ENCODE measurements around the gene NAPSA. TPM values are rescaled to one million over a fixed set of nuclear protein-coding genes. Genes with fewer than 3 reads are reported as not detected.

The NAPSA gene
- total and polyA plus RNA-seq, 2 of the 8 experiments (the other 6 are each of a cell fraction or from before 2014, with no cell fraction given), result 0.71 to 0.73 TPM

DNA sequence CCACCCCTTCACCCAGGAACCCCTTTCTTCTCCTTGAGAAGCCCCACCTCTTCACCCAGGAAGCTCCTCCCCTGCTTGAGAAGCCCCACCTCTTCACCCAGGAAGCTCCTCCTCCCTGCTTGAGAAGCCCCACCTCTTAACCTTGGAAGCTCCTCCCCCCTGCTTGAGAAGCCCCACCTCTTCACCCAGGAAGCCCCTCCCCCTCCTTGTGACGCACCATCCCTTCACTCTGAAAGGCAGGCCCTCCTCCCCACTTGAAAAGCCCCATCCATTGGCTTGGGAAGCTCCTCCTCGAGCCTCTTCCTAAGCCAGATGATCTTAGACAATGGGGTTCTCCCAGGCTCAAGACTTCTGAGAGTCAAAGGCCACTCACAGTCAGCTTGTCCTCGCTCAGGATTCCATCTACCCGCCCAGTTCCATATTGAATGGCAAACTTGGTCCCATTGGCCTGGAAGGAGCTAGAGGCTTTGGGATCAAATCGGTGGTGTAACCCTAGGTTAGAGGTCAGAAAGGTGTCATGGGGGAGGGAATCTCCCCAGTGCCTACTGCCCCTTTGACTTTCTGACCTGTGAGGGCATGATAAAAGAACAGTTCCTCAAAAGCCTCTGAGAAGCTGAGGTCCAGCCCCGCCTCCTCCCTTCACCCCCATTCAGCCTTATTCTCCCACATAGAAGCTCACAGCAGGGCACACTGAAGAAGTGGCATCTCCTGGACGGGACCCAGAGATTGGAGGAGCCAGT lies 4.0 kb downstream of the NAPSA start:
- H2BK12ac ChIP-seq (ENCODE audit: low read depth, low read length), result no peak overlapping the region
- 85% methylated on average over 7 of the region's 7 CpGs; no CpG with 5 or more reads in 1 of the 2 experiments for WGBS, 2 experiments (ENCODE audit: extremely low coverage in 1 of 2, insufficient coverage in 1 of 2, insufficient read length in 1 of 2, insufficient replicate concordance in 2 of 2, low coverage in 1 of 2, low lambda C conversion rate in 2 of 2, missing lambda C conversion rate in 1 of 2)
- no peak overlapping the region for H3K18ac ChIP-seq (ENCODE audit: extremely low read depth, low read length)
- no peak overlapping the region for H4K91ac ChIP-seq (replicated peaks; ENCODE audit: insufficient read length, low read length)
- H3K9me3 ChIP-seq (ENCODE audit: insufficient read depth in 2 of 2, low read depth in 1 of 2, low read length in 1 of 2), result no peaks in the 10 kb centered on the region
- no peak overlapping the region for H2BK5ac ChIP-seq (ENCODE audit: low read depth, low read length)
- no peak overlapping the region for H4K5ac ChIP-seq (ENCODE audit: insufficient read length, low read depth, low read length)
- no peak overlapping the region for H3K4ac ChIP-seq (replicated peaks; ENCODE audit: insufficient read length, low read depth, low read length)
- no peak overlapping the region for H3K56ac ChIP-seq (replicated peaks; ENCODE audit: insufficient read length, low read depth, low read length)
- no peak overlapping the region for H3K27ac ChIP-seq (ENCODE audit: low read depth, low read length)
- H2BK15ac ChIP-seq (ENCODE audit: low read length), result no peak overlapping the region
- FAIRE-seq, result no peak
- H3K14ac ChIP-seq (ENCODE audit: insufficient read length), result no peak overlapping the region
- H3K79me2 ChIP-seq (ENCODE audit: control insufficient read depth in 1 of 2, insufficient read depth in 2 of 2, low read length in 2 of 2), result no peaks in the 10 kb centered on the region
- no peak overlapping the region for H3K4me2 ChIP-seq (ENCODE audit: insufficient read depth in 1 of 2, low read depth in 2 of 2, low read length in 2 of 2)
- H3K4me1 ChIP-seq (replicated peaks in 1 of 4; ENCODE audit: control insufficient read depth in 3 of 4, insufficient read depth in 4 of 4, low read length in 3 of 4), result peaks cover 0 to 2% (median 0%) of the 10 kb centered on the region in 4 experiments; a peak in 2 of 7 replicates
- H2AK5ac ChIP-seq (ENCODE audit: low read depth, low read length), result no peak overlapping the region
- no peak overlapping the region for H3K23ac ChIP-seq (ENCODE audit: insufficient read length)
- no peak overlapping the region for H4K8ac ChIP-seq (ENCODE audit: extremely low read depth, insufficient read depth, low read length)
- H3K4me3 ChIP-seq (ENCODE audit: extremely low read depth in 1 of 4, insufficient read depth in 2 of 4, low read depth in 3 of 4, low read length in 4 of 4), result no peak overlapping the region
- no peak overlapping the region for H2AFZ ChIP-seq (ENCODE audit: low read length)
- TF ChIP-seq KDM5A (IDR thresholded peaks at IDR 0.05; ENCODE audit: low read length), result no peak
- TF ChIP-seq POLR2A (IDR thresholded peaks at IDR 0.05; ENCODE audit: control extremely low read depth in 1 of 2, low read depth in 2 of 2, low read length in 2 of 2), result no peak
- no peak for TF ChIP-seq POU5F1 (IDR thresholded peaks at IDR 0.05; ENCODE audit: low read depth, low read length)
- TF ChIP-seq SP1 (IDR thresholded peaks at IDR 0.05; ENCODE audit: low read depth, low read length), result no peak
- TF ChIP-seq JUN (IDR thresholded peaks at IDR 0.05; ENCODE audit: low read depth, low read length), result no peak
- TF ChIP-seq GABPA (IDR thresholded peaks at IDR 0.05; ENCODE audit: borderline replicate concordance, insufficient read depth, low read length), result no peak
- no peaks in the 10 kb centered on the region for H3K23me2 ChIP-seq (ENCODE audit: low read depth, low read length)
- no peak overlapping the region for H3K9ac ChIP-seq (replicated peaks in 1 of 4; ENCODE audit: extremely low read depth in 1 of 4, low read depth in 3 of 4, low read length in 3 of 4)
- no peak overlapping the region for H2BK20ac ChIP-seq (ENCODE audit: low read length)
- H2BK120ac ChIP-seq (replicated peaks; ENCODE audit: low read depth, low read length), result no peak overlapping the region
- H3K27me3 ChIP-seq (replicated peaks in 1 of 4; ENCODE audit: control insufficient read depth in 3 of 4, extremely low read depth in 1 of 4, insufficient read depth in 3 of 4, low read length in 3 of 4), result peaks cover 0 to 4% (median 0%) of the 10 kb centered on the region in 4 experiments; a peak in 2 of 7 replicates
- no peaks in the 10 kb centered on the region for H3K36me3 ChIP-seq (ENCODE audit: control insufficient read depth in 2 of 4, insufficient read depth in 4 of 4, low read length in 3 of 4)
- H4K20me1 ChIP-seq (replicated peaks in 1 of 2; ENCODE audit: control insufficient read depth in 1 of 2, insufficient read depth in 2 of 2, low read length in 2 of 2), result no peaks in the 10 kb centered on the region
- no peak for DNase-seq (ENCODE audit: low read depth in 1 of 2, low spot score in 2 of 2)
- CTCF ChIA-PET (ENCODE audit: partially characterized antibody), result interaction anchor here (1.1 to 2.8 kb wide), 7 partner anchors 10 to 117 kb away, joined by 3 to 10 read pairs (median 4); no protein-coding TSS in a partner anchor
- POLR2A ChIA-PET (ENCODE audit: partially characterized antibody), result interaction anchor here (0.6 to 1.7 kb wide), 4 partner anchors 23 to 367 kb away, joined by 3 to 11 read pairs (median 4); no protein-coding TSS in a partner anchor
- H3K79me1 ChIP-seq (ENCODE audit: low read depth, low read length), result no peaks in the 10 kb centered on the region

Measured in H1 (cell line).